ENCODE data around the gene CLPTM1L.

CLPTM1L gene

DNA sequence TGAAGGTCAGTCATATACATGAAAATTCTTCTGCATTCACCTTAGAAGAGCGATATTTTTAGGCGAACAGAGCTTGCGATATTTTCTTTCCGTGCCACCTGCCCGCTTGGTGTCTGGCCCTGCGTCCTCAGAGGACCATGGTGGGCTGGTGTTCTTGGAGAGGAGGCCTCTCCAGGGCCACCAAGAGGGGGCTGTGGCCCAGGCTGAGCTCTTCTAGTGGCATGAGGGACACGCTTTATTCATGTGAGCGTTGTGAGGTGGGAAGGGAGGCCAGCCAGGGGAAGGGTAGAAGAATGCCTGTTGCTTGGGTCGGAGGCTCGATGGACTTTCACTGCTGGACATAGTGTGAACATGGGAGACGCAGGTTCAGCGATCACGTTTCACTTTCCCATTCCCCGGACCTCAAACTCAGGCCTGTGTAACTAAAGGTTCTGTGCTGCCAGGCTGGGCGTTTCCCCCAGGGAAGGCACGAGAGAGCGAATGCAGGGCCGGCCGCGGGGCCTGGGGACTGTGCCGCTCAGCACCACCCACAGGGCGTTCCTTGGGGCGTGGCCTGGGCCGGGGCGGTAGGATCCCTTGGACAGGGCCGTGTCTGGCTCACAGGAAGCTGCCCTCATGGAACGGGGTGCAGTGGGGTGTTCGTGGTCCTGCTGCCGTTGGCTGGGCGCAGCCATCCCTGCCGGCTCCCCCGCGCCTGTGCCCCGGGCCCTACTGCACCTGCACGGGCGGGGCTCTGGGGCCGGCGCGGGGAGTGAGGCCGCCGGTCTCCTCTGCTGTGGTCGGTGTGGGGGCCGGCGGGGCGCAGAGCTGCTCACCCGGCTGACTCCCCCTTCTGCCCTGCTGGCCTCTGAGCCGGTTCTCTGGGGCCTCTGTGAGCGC lies 40.7 kb upstream of the CLPTM1L start:
- TF ChIP-seq GATA2 (IDR thresholded peaks at IDR 0.05; ENCODE audit: low read depth, low read length) (no peak), GATA3 (IDR thresholded peaks at IDR 0.05; ENCODE audit: low read depth, low read length) (no peak)

DNA sequence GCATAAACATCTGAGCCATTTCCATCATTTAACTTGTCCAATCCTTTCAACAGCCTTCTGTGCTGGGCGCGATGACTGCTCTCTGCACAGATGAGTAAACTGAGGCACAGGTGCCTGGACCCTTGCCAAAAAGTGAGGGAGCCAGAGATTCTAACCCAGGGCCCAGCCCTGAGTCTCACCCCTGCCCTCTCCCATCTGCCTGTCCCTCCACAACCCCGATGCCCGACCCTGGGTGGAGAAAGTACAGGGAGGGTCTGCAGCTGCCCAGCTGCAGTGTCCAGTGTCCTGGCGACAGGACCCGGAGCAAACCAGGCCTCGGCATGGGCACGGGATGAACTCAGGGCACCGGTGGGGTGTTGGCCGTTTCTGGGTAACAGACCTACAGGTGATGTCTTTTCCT lies 39.6 kb upstream of the CLPTM1L start:
- TF ChIP-seq GATA3 (IDR thresholded peaks at IDR 0.05; ENCODE audit: low read depth, low read length) (no peak), GATA2 (IDR thresholded peaks at IDR 0.05; ENCODE audit: low read depth, low read length) (no peak)

DNA sequence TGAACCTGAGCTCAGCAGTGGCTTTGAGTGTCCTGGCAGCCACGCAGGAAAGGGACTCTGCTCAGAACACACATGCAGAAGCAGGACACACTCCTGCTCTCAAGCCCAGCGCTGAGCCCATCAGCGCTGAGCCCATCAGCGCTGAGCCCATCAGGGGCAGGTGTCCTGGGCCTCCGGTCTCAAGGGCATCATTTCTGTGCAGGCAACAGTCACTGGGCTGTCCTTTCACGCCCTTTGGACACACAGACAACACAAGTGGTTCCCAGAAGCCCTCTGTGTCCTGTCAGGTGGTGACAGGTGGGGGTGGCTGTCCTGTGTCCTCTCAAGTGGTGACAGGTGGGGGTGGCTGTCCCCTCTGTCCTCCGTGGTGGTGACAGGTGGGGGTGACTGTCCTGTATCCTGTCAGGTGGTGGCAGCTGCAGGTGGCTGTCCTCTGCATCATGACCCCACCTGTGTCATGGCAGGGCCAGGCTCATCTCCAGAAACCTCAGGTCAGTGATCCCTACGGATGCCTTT lies 39.0 kb upstream of the CLPTM1L start:
- TF ChIP-seq GATA2 (IDR thresholded peaks at IDR 0.05; ENCODE audit: low read depth, low read length), result no peak
- TF ChIP-seq GATA3 (IDR thresholded peaks at IDR 0.05; ENCODE audit: low read depth, low read length), result no peak

DNA sequence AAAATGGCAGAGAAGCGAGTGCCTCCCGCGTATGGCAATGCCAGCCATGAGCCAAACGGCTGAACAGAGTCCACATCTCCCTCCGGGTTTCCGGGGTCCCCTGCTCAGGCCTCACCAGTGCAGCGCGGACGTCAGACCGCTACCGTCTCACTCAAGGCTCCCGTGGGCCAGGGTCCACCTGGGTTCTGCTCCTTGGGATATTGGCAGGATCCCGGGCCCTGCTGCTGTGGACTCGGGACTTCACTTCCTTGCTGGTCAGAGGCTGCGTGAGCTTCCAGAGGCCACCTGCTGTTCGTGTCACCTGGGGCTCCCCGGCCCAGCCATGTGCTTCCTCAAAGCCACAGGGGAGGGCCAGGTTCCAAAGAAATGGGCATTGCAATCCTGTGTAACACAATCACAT lies 38.4 kb upstream of the CLPTM1L start:
- no peak for TF ChIP-seq GATA3 (IDR thresholded peaks at IDR 0.05; ENCODE audit: low read depth, low read length)
- no peak for TF ChIP-seq GATA2 (IDR thresholded peaks at IDR 0.05; ENCODE audit: low read depth, low read length)

DNA sequence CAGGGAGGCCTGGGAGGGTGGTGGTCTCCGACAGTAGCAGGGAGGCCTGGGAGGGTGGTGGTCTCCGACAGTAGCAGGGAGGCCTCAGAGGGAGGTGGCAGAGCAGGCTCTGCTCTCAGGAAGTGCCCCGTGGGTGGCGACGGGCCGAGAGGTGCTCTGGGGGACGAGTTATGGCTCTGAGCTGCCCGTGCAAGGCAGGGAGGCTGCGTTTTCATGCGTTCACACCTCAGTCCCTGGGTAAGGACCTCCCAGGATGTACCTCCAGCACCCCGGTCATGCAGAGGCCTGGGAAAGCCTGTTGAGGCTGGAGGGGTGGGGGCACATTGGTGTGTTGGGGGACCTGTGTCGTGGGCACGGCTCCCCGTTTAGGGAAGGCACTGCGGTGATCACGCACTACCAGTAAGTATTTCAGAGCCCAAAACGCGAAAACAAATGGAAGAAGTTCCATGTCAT lies 37.4 kb upstream of the CLPTM1L start:
- TF ChIP-seq GATA2 (IDR thresholded peaks at IDR 0.05; ENCODE audit: low read depth, low read length) (no peak), GATA3 (IDR thresholded peaks at IDR 0.05; ENCODE audit: low read depth, low read length) (no peak)

DNA sequence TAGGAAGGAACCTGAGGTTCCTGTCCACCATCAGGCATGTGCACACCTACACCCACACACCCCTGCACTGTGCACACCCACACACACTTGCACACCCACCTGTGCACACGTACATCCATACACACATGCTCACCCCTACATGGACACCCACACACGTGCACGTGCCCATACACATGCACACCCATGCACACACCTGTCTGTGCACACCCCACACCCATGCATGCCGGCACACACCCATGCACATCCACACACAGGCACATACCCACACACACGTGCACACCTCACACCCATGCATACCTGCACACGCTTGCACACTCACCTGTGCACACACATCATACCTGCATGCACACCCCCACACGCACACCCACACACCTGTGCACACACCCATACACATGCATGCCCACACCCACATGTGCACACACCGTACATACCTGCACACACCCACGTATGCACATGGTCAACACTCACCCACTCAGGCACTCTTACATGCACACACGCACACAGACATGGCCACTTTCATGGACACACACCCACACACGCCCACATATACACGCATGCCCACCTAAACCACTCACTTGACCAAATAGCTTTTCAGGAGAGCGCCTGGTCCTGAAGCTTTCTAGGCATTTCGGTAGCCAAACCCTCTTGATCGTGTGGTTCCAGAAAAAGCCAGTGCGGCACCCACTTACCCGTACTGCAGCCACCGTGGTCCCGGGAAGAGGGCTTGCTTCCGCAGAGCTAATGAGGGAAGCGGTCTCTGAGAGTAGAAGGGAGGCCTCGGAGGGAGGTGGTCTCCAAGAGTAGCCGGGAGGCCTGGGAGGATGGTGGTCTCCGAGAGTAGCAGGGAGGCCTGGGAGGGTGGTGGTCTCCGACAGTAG lies 36.7 kb upstream of the CLPTM1L start:
- TF ChIP-seq GATA3 (IDR thresholded peaks at IDR 0.05; ENCODE audit: low read depth, low read length), result no peak
- TF ChIP-seq GATA2 (IDR thresholded peaks at IDR 0.05; ENCODE audit: low read depth, low read length), result no peak

DNA sequence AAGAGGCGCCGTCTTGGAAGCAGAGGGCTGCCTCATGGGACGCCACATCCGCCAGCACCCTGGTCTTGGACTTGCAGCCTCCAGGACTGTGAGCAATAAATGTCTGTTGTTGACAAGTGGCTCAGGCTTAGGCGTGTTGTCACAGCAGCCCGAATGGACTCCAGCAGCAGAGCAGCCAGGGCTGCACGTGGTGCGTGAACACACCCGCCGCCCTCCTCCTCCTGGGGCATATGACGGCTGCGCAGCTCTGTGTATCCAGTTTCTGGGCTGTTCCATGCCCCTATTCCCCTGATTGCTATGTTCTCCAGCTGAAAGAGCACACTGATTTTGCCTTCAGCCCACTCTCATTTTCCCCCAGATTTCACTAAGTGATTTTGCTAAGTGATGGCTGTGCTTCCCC lies 36.0 kb upstream of the CLPTM1L start:
- no peak for TF ChIP-seq GATA3 (IDR thresholded peaks at IDR 0.05; ENCODE audit: low read depth, low read length)
- no peak for TF ChIP-seq GATA2 (IDR thresholded peaks at IDR 0.05; ENCODE audit: low read depth, low read length)

DNA sequence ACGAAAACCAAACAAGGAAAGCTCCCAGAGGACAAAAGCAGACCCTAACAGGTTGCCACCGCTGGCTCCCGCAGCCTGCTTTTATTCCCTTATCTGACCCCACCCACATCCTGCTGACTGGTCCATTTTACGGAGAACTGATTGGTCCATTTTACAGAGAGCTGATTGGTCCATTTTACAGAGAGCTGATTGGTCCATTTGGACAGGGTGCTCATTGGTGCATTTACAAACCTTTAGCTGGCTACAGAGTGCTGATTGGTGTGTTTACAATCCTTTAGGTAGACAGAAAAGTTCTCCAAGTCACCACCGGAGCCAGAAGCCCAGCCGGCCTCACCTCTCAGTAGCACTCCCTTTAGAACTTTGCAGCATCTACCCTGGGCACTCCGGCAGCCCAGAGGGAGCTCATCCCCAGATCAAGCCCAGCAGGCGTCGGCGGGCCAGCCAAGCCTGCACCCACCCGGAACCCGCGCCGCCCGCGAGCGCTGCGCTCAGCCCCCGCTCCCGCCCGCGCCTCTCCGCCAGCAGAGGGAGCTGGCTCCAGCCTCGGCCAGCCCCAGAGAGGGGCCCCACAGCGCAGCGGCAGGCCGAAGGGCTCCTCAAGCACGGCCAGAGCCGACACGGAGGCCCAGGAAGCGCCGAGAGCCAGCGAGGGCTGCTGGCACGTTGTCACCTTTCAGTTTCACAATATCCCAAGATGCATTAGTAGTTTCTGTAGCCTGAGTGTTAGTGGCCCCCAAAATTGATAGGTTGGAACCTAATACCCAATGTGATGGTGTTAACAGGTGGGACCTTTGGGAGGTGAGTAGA lies 35.3 kb upstream of the CLPTM1L start:
- TF ChIP-seq GATA2 (IDR thresholded peaks at IDR 0.05; ENCODE audit: low read depth, low read length), result no peak
- TF ChIP-seq GATA3 (IDR thresholded peaks at IDR 0.05; ENCODE audit: low read depth, low read length), result no peak

DNA sequence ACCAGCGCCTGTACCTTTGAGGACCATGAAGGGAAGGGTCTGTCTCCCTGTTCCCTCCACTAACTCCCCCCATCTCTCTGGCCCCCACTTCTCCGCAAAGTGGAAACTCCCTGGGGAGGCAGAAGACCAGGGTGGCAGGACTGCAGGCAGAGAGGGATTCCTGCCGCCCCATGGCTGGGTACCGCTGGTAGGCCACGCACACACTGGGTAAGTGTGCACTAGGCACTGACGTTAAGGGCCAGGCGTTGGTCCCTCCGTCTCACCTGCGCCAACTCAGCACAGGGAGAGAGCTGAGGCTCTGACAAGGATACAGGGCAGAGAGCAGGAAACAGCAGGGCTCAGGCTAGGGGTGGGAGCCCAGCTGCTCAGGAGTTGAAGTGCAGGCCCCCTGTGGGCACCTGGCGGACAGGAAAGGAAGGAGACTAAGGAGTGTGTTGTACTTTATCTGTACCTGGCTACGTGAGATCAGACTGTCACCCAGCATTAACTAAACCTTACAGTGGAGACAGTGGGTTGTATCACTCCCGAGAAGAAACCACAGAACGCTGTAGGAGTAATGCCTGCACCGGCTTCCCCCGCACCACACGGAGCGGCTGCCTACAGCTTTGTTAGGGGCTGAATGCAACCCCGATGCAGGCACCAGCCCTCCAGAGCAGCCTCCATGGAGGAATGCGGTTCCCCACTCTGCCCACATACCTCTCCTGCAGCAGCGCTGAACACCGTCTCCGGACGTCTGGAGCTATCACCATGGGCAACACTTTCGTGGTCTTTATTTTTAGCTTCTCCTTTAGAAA lies 34.2 kb upstream of the CLPTM1L start:
- no peak for TF ChIP-seq GATA2 (IDR thresholded peaks at IDR 0.05; ENCODE audit: low read depth, low read length)
- TF ChIP-seq GATA3 (IDR thresholded peaks at IDR 0.05; ENCODE audit: low read depth, low read length), result no peak

DNA sequence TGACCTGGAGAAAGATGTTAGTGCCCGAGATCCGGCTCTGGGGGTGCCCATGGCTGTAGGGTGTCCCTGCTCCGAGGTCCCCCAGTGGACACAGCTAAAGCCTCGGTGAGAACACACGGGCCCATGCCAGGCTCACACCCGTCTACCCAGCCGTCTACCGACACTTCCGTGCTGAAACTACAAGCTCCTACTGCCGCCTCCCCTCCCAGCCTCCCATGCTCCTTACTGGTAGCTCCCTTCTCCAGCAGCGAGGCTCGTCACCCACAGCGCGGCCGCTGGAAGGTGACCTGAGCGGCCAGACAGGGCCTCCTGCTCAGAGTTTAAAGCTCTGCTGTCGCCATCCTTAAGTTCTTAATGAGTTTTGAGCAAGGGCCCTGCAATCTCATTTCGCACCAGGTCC lies 33.2 kb upstream of the CLPTM1L start:
- no peak for TF ChIP-seq GATA3 (IDR thresholded peaks at IDR 0.05; ENCODE audit: low read depth, low read length)
- TF ChIP-seq GATA2 (IDR thresholded peaks at IDR 0.05; ENCODE audit: low read depth, low read length), result no peak

DNA sequence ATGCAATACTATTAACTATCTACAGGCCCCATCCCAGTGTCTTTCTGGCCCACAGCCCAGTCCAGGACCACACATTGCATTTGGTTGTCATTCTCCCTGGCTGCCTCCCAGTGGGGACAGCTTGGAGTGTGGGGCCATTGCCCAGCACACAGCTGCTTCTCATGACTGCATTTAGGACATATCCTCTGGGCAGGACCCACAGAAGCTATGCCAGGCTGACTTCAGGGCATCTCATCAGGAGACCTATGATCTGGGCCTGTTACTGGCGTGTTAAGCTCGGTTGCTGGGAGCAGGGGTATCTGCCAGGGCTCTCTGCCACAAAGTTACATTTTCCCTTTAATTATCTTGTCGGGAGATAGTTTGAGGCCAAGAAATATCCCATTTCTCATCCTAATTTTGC lies 32.1 kb upstream of the CLPTM1L start:
- no peak for TF ChIP-seq GATA2 (IDR thresholded peaks at IDR 0.05; ENCODE audit: low read depth, low read length)
- no peak for TF ChIP-seq GATA3 (IDR thresholded peaks at IDR 0.05; ENCODE audit: low read depth, low read length)

DNA sequence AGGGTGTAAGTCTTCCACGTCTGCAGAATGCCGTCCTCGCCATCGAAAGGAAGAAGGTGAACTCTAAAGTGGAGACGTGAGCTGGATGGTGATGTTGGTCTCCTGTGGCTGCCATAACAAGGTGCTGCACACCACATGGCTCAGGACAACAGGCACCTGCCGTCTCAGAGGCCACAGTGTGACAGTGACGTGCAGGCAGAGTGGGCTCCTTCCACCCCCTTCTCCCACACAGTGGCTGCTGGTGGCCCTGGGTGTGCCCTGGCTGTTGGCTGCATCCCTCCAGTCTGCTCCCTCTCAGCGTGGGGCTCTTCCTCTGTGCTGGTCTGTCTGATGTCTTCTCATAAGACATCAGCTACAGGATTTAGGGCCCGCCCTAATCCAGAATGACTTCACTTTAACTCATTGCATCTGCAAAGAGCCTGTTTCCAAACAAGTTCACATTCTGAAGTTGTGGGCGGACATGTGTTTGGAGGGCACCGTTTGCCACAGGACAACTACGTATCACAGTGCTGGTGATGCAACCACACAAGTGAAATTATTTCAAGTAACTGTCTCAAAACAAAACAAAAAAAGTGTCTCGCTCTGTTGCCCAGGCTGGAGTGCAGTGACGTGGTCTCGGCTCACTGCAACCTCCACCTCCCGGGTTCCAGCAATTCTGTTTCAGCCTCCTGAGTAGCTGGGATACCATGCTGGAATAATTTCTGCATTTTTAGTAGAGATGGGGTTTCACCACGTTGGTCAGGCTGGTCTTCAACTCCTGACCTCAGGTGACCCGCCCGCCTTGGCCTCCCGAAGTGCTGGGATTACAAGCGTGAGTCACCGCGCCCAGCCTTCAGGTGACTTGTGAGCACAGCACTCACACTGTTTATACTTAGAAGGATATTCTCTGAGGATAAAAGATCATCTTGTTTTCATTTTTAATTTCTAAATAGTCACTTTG lies 31.2 kb upstream of the CLPTM1L start:
- no peak for TF ChIP-seq GATA3 (IDR thresholded peaks at IDR 0.05; ENCODE audit: low read depth, low read length)
- no peak for TF ChIP-seq GATA2 (IDR thresholded peaks at IDR 0.05; ENCODE audit: low read depth, low read length)

All from SH-SY5Y (cell line).